ENCODE measurements around the gene WNT3A.

Gene WNT3A

GRCh38 chr1:228030451-228031201, 23.8 kb downstream of the WNT3A start:
- no peak for DNase-seq

- no peak for DNase-seq
Measured at GRCh38 chr1:228031276-228031995, 24.6 kb downstream of the WNT3A start.

- no peak for DNase-seq
Measured at GRCh38 chr1:228032041-228032440, 25.2 kb downstream of the WNT3A start.

GRCh38 chr1:228033376-228033775, 26.6 kb downstream of the WNT3A start:
- no peak for DNase-seq

- no peak for DNase-seq
Measured at GRCh38 chr1:228034954-228035837, 28.4 kb downstream of the WNT3A start.

GRCh38 chr1:228035844-228036243, 29.0 kb downstream of the WNT3A start:
- no peak for DNase-seq

- DNase-seq, result no peak
Measured at GRCh38 chr1:228036701-228037231, 30.0 kb downstream of the WNT3A start.

GRCh38 chr1:228037401-228038386, 30.9 kb downstream of the WNT3A start:
- DNase-seq, result no peak

GRCh38 chr1:228038387-228039005, 31.7 kb downstream of the WNT3A start:
- DNase-seq, result no peak

GRCh38 chr1:228039006-228039903, 32.5 kb downstream of the WNT3A start:
- no peak for DNase-seq

GRCh38 chr1:228039986-228040385, 33.2 kb downstream of the WNT3A start:
- no peak for DNase-seq

- no peak for DNase-seq
Measured at GRCh38 chr1:228041316-228041715, 34.5 kb downstream of the WNT3A start.

GRCh38 chr1:228042508-228042907, 35.7 kb downstream of the WNT3A start:
- DNase-seq, result no peak

GRCh38 chr1:228043281-228043848, 36.6 kb downstream of the WNT3A start:
- DNase-seq, result no peak

- DNase-seq, result no peak
Measured at GRCh38 chr1:228044961-228045360, 38.2 kb downstream of the WNT3A start.

GRCh38 chr1:228045405-228045804, 38.6 kb downstream of the WNT3A start:
- DNase-seq, result no peak

- DNase-seq, result no peak
Measured at GRCh38 chr1:228045871-228046270, 39.1 kb downstream of the WNT3A start.

- DNase-seq, result no peak
Measured at GRCh38 chr1:228046421-228047182, 39.8 kb downstream of the WNT3A start.
